GM19193 (cell line): ENCODE data around the gene MREG.
A peak's percentile ranks its signal among the peaks of the same experiment; 100 is the strongest.

Source experiments
- POLR2A ChIP-seq: IDR thresholded peaks from 4 replicates; pipeline ENCODE4 v1.6.1; 2011; ENCODE audit not compliant: insufficient read depth, insufficient read length; ENCODE audit errors: extremely low read depth

MREG gene

GRCh38 chr2:216013080-216013909, at the start of gene MREG:
TSS of gene MREG (minus strand) at chr2:216013551. CDS start at chr2:216013327, 224 bp downstream.
- TF ChIP-seq POLR2A: peak; percentile 64

GRCh38 chr2:216059233-216059834, 46.0 kb upstream of the MREG start:
- no peak for TF ChIP-seq POLR2A

GRCh38 chr2:216057688-216058193, 44.4 kb upstream of the MREG start:
- peak; percentile 55 for TF ChIP-seq POLR2A

GRCh38 chr2:216056739-216057138, 43.4 kb upstream of the MREG start:
- TF ChIP-seq POLR2A: no peak

- TF ChIP-seq POLR2A: no peak
These were observed 42.3 kb upstream of the MREG start for GRCh38 chr2:216055680-216056079.

GRCh38 chr2:216052420-216052819, 39.1 kb upstream of the MREG start:
- no peak for TF ChIP-seq POLR2A

- TF ChIP-seq POLR2A: no peak
These were observed 38.0 kb upstream of the MREG start for GRCh38 chr2:216051350-216051749.

- TF ChIP-seq POLR2A: no peak
These were observed 36.1 kb upstream of the MREG start for GRCh38 chr2:216049452-216049851.

- TF ChIP-seq POLR2A: no peak
These were observed 34.0 kb upstream of the MREG start for GRCh38 chr2:216047397-216047796.

GRCh38 chr2:216044883-216045486, 31.6 kb upstream of the MREG start:
- no peak for TF ChIP-seq POLR2A

GRCh38 chr2:216043949-216044348, 30.6 kb upstream of the MREG start:
- no peak for TF ChIP-seq POLR2A

GRCh38 chr2:216041438-216041837, 28.1 kb upstream of the MREG start:
- no peak for TF ChIP-seq POLR2A

- no peak for TF ChIP-seq POLR2A
These were observed 26.6 kb upstream of the MREG start for GRCh38 chr2:216039918-216040317.

GRCh38 chr2:216034065-216034464, 20.7 kb upstream of the MREG start:
- no peak for TF ChIP-seq POLR2A

GRCh38 chr2:216033403-216033802, 20.1 kb upstream of the MREG start:
- no peak for TF ChIP-seq POLR2A
